MG63 (cell line): ENCODE results near the gene KDM4B. TPM values are rescaled to one million over a fixed set of nuclear protein-coding genes. Genes with fewer than 3 reads are reported as not detected.
"Not testable (repeated sequence)": the region's sequence is repeated elsewhere in the genome, so short reads cannot be mapped to it uniquely, and the experiment has no call there.

Experiments used
- DNase-seq: peaks from one replicate; pipeline ENCODE4 v3.0.0-alpha.2; 2020
- H3K27me3 ChIP-seq: fragments of 250-450 bp; sonication (Bioruptor Pico); 2 replicates; pipeline ENCODE4 v1.5.1; 2020; ENCODE audit warnings: mild to moderate bottlenecking, moderate library complexity
- H3K36me3 ChIP-seq: fragments of 250-450 bp; sonication (Bioruptor Pico); 2 replicates; pipeline ENCODE4 v1.5.1; 2020; ENCODE audit warnings: mild to moderate bottlenecking, moderate library complexity
- H3K4me3 ChIP-seq: fragments of 250-450 bp; sonication (Bioruptor Pico); 2 replicates; pipeline ENCODE4 v1.5.1; 2020; ENCODE audit warnings: mild to moderate bottlenecking, moderate library complexity
- H3K9me3 ChIP-seq: fragments of 250-450 bp; sonication (Bioruptor Pico); 2 replicates; pipeline ENCODE4 v1.5.1; 2020; ENCODE audit warnings: mild to moderate bottlenecking, moderate library complexity
- total RNA-seq: library from RNA; depleted of rRNA; stranded (reverse); fragments of >200 nt; shearing (Covaris generic); gene quantifications from 2 replicates; pipeline ENCODE4 v1.2.3, GENCODE V29; 2014; ENCODE audit warnings: low replicate concordance

The KDM4B gene
- total RNA-seq, 1 experiment from 2014 or later: 10.3 TPM

GRCh38 chr19:5152013-5152763 is 183.3 kb downstream of the KDM4B start:
- no peaks in the 10 kb centered on the region for H3K9me3 ChIP-seq
- H3K36me3 ChIP-seq: no peaks in the 10 kb centered on the region
- no peak overlapping the region for H3K4me3 ChIP-seq
- DNase-seq: no peak
- no peaks in the 10 kb centered on the region for H3K27me3 ChIP-seq

DNA sequence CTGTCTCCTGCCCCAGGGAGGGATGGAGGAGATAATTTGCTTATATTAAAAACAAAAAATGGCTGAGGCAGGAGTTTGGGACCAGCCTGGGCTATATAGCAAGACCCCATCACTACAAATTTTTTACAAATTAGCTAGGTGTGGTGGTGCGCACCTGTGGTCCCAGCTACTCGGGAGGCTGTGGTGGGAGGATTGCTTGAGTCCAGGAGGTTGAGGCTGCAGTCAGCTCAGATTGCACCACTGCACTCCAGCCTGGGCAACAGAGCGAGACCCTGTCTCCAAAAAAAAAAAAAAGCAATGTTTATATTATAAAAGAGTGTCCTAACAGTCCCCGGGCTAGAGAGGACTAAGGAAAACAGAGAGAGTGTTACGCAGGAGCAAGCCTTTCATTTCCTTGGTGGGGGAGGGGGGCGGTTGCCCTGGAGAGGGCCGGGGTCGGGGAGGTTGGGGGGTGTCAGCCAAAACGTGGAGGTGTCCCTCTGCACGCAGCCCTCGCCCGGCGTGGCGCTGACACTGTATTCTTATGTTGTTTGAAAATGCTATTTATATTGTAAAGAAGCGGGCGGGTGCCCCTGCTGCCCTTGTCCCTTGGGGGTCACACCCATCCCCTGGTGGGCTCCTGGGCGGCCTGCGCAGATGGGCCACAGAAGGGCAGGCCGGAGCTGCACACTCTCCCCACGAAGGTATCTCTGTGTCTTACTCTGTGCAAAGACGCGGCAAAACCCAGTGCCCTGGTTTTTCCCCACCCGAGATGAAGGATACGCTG is 184.0 kb downstream of the KDM4B start:
- no peak overlapping the region for H3K4me3 ChIP-seq
- H3K9me3 ChIP-seq: no peaks in the 10 kb centered on the region
- H3K27me3 ChIP-seq: no peaks in the 10 kb centered on the region
- no peak for DNase-seq
- no peaks in the 10 kb centered on the region for H3K36me3 ChIP-seq

DNA sequence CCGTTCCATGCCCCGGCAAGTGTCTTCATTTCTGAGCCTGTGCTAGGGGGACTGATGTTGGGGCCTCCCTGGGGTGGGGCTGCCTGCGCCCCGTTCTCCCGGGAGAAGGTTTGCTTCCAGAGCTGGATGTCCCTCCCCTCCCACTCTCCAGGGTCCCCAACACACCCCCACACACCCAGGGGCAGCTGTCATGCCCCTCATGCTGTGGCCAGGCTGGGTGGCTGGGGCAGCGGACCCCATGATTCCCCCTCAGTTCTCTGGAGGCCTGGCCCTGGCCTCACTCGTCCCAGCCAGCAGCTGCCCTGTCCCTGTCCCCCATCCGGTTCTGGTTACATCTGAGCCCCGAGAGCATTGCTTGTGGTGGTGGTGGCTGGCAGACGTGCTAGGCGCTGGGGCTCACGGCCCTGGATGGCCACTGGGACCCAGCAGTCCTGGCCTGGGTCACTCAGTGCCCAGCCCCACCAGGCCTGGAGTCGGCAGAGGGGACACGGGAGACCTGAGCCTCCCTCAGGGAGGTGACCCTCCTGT is 184.8 kb downstream of the KDM4B start:
- no peak overlapping the region for H3K4me3 ChIP-seq
- H3K27me3 ChIP-seq: no peaks in the 10 kb centered on the region
- no peak for DNase-seq
- no peaks in the 10 kb centered on the region for H3K36me3 ChIP-seq
- H3K9me3 ChIP-seq: no peaks in the 10 kb centered on the region

GRCh38 chr19:5154129-5154798 is 185.4 kb downstream of the KDM4B start:
- H3K9me3 ChIP-seq: no peaks in the 10 kb centered on the region
- peak; percentile 17 for DNase-seq

DNA sequence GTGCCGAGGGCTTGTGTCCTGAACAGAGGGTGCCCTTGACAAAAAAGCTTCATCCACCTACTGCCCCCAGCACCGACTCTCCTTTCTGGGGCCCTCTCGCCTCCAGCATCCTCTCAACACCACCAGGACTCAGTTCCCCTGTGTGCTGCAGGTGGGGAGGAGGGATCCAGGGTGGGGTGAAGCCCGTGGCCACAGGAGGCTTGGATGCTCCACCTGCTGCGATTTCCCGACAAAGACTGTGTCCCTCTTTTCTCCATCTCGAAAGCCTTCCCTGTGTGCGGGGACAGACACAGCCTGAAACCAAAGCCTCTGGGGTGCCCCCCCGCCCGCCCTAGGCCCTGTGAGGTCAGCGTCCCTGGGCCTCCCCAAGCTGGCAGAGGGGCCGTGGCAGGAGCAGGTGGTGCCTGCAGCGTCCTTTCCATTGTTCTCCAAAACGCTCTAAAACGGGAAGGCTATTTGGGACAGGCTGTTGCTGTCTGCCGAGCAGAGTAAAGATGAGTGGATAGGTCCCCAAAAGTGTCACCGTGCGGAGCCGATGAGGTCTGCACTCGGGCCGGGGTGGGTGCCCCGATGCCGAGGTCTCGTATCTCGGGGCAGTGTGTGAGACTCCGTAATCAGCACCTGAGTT is 186.0 kb downstream of the KDM4B start:
- DNase-seq: no peak
- Histone ChIP-seq H3K27me3 (no peaks in the 10 kb centered on the region), H3K4me3 (no peak overlapping the region), H3K36me3 (no peaks in the 10 kb centered on the region), H3K9me3 (no peaks in the 10 kb centered on the region)

More at GRCh38 chr19:5154129-5154798, 185.4 kb downstream of the KDM4B start:
- Histone ChIP-seq H3K36me3 (no peaks in the 10 kb centered on the region), H3K27me3 (no peaks in the 10 kb centered on the region), H3K4me3 (no peak overlapping the region)

DNA sequence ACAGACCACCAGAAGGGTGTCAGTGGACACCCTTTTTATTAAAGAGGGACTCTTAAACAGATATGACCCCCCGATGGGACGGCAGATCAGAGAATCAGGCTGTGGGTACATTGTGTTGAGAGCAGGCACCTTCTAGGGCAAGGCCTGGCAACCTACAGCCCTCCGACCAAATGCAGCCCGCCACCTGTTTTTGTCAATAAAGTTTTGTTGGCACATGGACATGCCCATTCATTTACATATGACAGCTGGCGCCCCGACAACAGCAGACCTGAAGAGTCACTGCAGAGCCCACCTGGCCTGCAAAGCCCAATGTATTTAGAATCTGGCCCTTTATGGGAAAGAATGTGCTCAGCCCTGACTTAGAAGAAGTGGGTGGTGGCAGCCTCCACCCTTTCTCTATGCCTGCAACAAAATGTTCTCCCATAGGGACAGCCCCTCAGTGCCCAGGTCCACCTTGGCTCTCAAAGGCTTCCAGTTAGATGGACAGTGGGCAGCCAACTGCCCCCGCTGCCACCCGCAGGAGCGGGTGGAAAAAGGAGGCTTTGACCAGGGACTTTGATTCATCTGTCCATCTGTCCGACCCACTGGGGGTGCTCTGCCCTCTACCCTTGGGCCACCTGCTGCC is 186.8 kb downstream of the KDM4B start:
- DNase-seq: no peak
- Histone ChIP-seq H3K36me3 (no peaks in the 10 kb centered on the region), H3K27me3 (no peaks in the 10 kb centered on the region), H3K4me3 (no peak overlapping the region), H3K9me3 (no peaks in the 10 kb centered on the region)

- no peaks in the 10 kb centered on the region for H3K27me3 ChIP-seq
- no peak overlapping the region for H3K4me3 ChIP-seq
- H3K36me3 ChIP-seq: no peaks in the 10 kb centered on the region
- no peaks in the 10 kb centered on the region for H3K9me3 ChIP-seq
- DNase-seq: no peak
Observed at GRCh38 chr19:5156231-5156986, 187.5 kb downstream of the KDM4B start.

DNA sequence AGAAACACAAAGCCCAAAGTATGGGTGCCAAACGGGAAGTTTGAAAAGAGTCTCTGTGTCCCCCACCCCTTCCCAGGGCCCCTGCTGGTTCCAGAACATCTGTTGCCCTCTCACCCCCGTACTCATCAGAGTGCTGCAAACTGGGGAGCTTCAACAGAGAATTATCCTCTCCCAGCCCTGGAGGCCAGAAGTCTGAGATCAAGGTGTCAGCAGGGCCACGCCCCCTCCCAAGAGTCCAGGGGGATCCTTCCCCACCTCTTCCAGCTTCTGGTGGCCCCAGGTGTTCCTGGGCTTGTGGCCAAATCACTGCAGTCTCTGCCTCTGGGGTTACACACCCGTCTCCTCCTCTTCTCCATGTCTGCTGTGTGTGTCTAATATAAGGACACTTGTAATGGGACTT is 188.3 kb downstream of the KDM4B start:
- no peak overlapping the region for H3K4me3 ChIP-seq
- no peaks in the 10 kb centered on the region for H3K27me3 ChIP-seq
- DNase-seq: no peak
- no peaks in the 10 kb centered on the region for H3K9me3 ChIP-seq
- no peaks in the 10 kb centered on the region for H3K36me3 ChIP-seq

DNA sequence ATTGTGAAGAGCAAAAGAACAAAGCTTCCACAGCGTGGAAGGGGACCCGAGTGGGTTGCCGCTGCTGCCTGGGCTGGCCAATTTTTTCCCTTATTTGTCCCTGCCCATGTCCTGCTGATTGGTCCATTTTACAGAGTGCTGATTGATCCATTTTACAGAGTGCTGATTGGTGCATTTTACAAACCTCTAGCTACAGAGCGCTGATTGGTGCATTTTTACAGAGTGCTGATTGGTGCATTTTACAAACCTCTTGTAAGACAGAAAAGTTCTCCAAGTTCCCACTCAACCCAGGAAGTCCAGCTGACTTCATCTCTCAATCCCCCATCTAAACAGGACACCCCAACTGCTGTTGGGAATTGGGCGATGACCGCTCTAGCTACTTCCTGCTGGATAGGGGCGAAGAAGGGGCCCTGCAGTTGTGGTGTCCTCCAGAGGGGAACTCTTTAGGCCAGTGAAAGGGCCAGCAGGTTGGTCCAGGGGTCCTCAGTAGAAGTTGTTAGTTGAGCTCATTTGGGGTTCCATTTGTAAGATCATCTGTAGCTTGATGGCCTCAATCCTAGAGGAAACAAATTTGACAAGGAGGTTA is 189.7 kb downstream of the KDM4B start:
- not testable (repeated sequence) for H3K27me3 ChIP-seq, H3K9me3 ChIP-seq, H3K36me3 ChIP-seq, DNase-seq, H3K4me3 ChIP-seq

DNA sequence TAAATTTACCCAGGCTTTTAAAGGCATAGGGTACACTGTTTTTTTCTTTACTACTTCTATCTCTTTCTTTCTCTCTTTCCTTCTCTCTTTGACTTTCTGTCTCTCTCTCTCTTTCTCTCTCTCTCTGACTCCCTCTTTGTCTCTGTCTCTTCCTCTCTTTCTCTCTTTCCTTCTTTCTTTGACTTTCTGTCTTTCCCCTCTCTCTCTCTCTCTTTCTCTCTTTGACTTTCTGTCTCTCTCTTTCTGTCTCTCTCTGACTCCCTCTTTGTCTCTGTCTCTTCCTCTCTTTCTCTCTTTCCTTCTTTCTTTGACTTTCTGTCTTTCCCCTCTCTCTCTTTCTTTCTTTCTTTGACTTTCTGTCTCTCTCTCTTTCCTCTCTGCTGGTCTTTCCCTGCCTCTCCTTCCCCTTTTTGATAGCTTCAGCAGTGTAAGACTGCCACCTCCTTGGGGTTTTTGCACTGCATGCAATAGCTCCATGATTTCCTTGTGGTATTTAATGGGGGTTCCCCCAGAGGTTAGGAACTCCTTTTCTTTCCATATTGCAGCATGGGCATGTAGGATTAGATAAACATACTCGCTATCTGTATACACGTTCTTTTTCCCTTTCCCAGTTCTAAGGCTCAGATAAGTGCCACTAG is 191.4 kb downstream of the KDM4B start:
- H3K36me3 ChIP-seq, H3K4me3 ChIP-seq, DNase-seq, H3K9me3 ChIP-seq, H3K27me3 ChIP-seq: not testable (repeated sequence)

DNA sequence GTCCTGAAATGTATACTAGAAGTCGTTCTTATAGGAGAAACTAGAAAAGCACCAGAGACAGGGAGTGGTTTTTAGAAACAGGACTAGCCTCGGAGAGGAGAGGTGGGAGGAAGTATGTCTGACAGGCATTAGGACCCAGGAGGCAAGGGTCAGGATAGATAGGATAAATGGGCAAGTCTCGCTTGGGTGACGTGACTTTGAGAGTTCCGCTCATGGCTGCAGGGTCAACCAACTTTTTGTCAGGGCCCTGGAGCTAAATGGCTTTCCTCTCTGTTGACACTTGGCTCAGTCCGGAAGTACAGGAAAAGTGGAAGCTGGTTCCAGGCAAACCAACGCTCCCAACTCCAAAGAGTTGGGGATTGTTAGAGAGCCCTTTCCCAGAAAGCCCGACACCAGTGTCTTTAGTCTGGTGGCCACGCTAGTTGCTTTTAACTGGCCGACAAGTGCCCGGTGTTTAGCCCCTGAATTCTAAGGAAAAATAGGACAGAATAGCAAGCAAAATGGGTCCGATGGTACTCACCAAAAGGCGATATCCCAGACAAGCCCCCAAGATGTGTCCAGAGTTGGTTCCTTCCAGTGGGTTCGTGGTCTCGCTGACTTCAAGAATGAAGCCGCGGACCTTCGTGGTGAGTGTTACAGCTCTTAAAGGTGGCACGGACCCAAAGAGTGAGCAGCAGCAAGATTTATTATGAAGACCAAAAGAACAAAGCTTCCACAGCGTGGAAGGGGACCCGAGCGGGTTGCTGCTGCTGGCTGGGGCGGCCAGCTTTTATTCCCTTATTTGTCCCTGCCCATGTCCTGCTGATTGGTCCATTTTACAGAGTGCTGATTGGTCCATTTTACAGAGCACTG is 196.2 kb downstream of the KDM4B start:
- not testable (repeated sequence) for H3K36me3 ChIP-seq, H3K9me3 ChIP-seq, H3K4me3 ChIP-seq, H3K27me3 ChIP-seq, DNase-seq

- no peaks in the 10 kb centered on the region for H3K9me3 ChIP-seq
- H3K36me3 ChIP-seq: no peaks in the 10 kb centered on the region
- H3K27me3 ChIP-seq: no peaks in the 10 kb centered on the region
- DNase-seq: no peak
- no peak overlapping the region for H3K4me3 ChIP-seq
Observed at GRCh38 chr19:5165697-5166019, 196.7 kb downstream of the KDM4B start.

DNA sequence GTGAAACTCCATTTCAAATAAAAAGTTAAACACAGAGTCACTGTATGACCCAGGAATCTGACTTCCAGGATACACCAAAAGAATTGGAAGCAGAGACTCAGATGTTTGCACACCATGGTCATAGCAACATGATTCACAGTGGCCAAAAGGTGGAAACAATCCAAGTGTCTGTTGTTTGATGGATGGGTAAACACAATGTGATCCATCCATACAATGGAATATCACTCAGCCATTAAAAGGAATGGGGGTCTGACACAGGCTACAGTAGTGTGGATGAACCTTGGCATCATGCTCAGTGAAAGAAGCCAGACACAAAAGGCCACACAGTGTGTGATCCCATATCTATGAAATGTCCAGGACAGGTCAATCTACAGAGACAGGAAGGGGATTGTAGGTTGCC is 197.3 kb downstream of the KDM4B start:
- Histone ChIP-seq H3K27me3 (no peaks in the 10 kb centered on the region), H3K9me3 (no peaks in the 10 kb centered on the region), H3K36me3 (no peaks in the 10 kb centered on the region), H3K4me3 (no peak overlapping the region)
- DNase-seq: no peak

DNA sequence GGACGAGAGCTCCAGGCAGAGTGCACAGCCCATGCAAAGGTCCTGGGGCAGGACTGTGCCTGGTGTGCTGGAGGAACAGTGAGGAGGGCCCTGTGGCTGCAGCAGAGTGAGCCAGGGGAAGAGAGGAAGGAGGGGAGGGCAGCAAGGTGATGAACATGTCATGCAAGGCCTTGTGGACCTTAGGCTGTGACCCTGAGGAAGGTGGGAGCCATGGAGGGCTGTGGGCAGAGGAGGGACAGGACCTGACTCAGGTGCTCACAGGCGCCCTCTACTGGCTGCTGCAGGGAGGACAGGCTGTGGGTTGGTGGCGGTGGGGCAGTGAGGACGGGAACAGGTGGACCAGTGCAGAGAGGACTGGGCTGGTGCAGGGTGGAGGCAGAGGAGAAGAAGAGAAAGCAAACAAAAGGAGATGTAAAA is 201.4 kb downstream of the KDM4B start:
- Histone ChIP-seq H3K36me3 (no peaks in the 10 kb centered on the region), H3K9me3 (no peaks in the 10 kb centered on the region), H3K4me3 (no peak overlapping the region), H3K27me3 (no peaks in the 10 kb centered on the region)
- no peak for DNase-seq
